Fibroblast of lung (primary cell): Measurements from ENCODE around the gene MAL. TPM values are rescaled to one million over a fixed set of nuclear protein-coding genes. Genes with fewer than 3 reads are reported as not detected.

Source experiments
- DNase-seq, 2 donors: peaks; one replicate each; pipeline versions ENCODE4 v3.0.0 to v3.0.0-alpha.2; 2010; ENCODE audit warnings: low read depth in 2 of 2
- H2AFZ ChIP-seq: 2 replicates; pipeline ENCODE4 v1.5.1; 2012; ENCODE audit warnings: low read length, control low read depth, inconsistent platforms
- H3K27ac ChIP-seq: 2 replicates; pipeline ENCODE4 v1.5.1; 2011; ENCODE audit warnings: low read length, control low read depth; ENCODE audit not compliant: insufficient read depth
- H3K27me3 ChIP-seq: 2 replicates; pipeline ENCODE4 v1.5.1; 2011; ENCODE audit warnings: mild to moderate bottlenecking, low read length; ENCODE audit not compliant: control insufficient read depth, insufficient read depth
- H3K36me3 ChIP-seq: 2 replicates; pipeline ENCODE4 v1.5.1; 2011; ENCODE audit warnings: low read length; ENCODE audit not compliant: control insufficient read depth, insufficient read depth
- H3K4me1 ChIP-seq: 2 replicates; pipeline ENCODE4 v1.5.1; 2011; ENCODE audit warnings: low read length; ENCODE audit not compliant: control insufficient read depth, insufficient read depth; ENCODE audit errors: extremely low read depth
- H3K4me2 ChIP-seq: 2 replicates; pipeline ENCODE4 v1.5.1; 2011; ENCODE audit warnings: low read length, control low read depth; ENCODE audit not compliant: insufficient read depth; ENCODE audit errors: extremely low read depth
- H3K4me3 ChIP-seq, 4 experiments: fragments of 200-600 bp in 1 of 4; sonication (generic) in 1 of 4; replicated peaks in 1 of 4; 2 replicates each; pipeline ENCODE4 v1.5.1; 2011 to 2016; ENCODE audit warnings: low read length in 4 of 4, low read depth in 3 of 4, mild to moderate bottlenecking in 3 of 4, control low read depth in 2 of 4, inconsistent platforms in 1 of 4, mixed read lengths in 1 of 4; ENCODE audit not compliant: insufficient read depth in 1 of 4; ENCODE audit errors: control extremely low read depth in 1 of 4
- H3K79me2 ChIP-seq: 2 replicates; pipeline ENCODE4 v1.5.1; 2012; ENCODE audit warnings: mild to moderate bottlenecking, low read length, inconsistent platforms; ENCODE audit not compliant: control insufficient read depth, insufficient read depth
- H3K9ac ChIP-seq: 2 replicates; pipeline ENCODE4 v1.5.1; 2011; ENCODE audit warnings: mild to moderate bottlenecking, low read length, control low read depth; ENCODE audit not compliant: insufficient read depth
- H3K9me3 ChIP-seq: 2 replicates; pipeline ENCODE4 v1.5.1; 2012; ENCODE audit warnings: low read depth, low read length; ENCODE audit not compliant: control insufficient read depth, insufficient read depth
- H4K20me1 ChIP-seq: 2 replicates; pipeline ENCODE4 v1.5.1; 2011; ENCODE audit warnings: low read length; ENCODE audit not compliant: control insufficient read depth, insufficient read depth; ENCODE audit errors: extremely low read depth
- EZH2 ChIP-seq: IDR thresholded peaks from 2 replicates; pipeline ENCODE4 v1.5.1; 2012; ENCODE audit warnings: low read length, control low read depth, mild to moderate bottlenecking; ENCODE audit errors: missing control alignments
- polyA plus RNA-seq, 2 donors: library from polyadenylated mRNA; depleted of rRNA in 1 of 2; stranded (reverse) in 1 of 2; unstranded in 1 of 2; fragments of >200 nt; gene quantifications; 2 replicates each; pipeline ENCODE4 v1.2.1, GENCODE V29; 2011 to 2012; ENCODE audit warnings: missing spikeins in 1 of 2
- total RNA-seq: library from RNA; depleted of rRNA; stranded (reverse); fragments of >200 nt; gene quantifications from 2 replicates; pipeline ENCODE4 v1.2.1, GENCODE V29; 2014
- TF ChIP-seq, protein P1 (sequence below), 2 donors: IDR thresholded peaks in 1 of 2; conservative IDR thresholded peaks in 1 of 2; 1 replicate in 1 of 2; 2 replicates in 1 of 2; pipeline ENCODE4 v1.5.1; 2011 to 2012; ENCODE audit warnings: low read length in 2 of 2, control low read depth in 1 of 2, inconsistent platforms in 1 of 2, low read depth in 1 of 2, mild to moderate bottlenecking in 1 of 2

MAL gene
- total and polyA plus RNA-seq, 2 donors (not counting 1 experiment from before 2014, with no cell fraction given): not detected

DNA sequence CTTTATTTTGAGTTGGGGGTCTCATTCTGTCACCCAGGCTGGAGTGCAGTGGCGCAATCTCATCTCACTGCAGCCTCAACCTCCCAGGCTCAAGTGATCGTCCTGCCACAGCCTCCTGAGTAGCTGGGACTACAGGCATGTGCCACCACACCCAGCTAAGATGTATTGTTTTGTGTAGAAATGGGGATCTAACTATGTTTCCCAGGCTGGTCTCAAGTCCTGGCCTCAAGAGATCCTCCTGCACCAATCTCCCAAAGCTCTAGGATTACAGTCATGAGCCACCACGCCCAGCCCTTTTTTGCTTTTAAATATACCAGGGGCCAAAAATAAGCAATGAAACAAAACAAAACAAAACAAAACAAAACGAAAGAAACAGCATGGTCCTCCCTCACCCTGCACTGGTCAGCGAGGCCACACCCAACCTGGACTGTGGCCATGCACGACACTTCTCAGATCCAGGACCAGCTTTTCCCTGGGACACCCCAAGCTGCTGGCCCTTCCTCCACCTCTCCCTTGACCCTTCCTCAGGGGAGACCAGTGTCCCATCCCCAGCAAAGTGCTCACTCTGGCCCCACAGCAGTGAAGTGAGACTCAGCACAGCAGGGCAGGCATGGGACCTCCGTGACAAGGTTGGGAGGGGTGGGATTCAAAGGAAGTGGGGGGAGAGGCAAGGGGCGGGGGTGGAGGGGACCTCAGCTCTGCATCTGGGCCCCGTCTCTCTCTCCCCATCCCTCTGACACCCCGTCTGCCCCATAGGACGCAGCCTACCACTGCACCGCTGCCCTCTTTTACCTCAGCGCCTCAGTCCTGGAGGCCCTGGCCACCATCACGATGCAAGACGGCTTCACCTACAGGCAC lies 23.5 kb downstream of the MAL start:
- Histone ChIP-seq H3K4me3 (no peak overlapping the region), H3K9ac (no peak overlapping the region), H4K20me1 (no peaks in the 10 kb centered on the region), H3K9me3 (no peaks in the 10 kb centered on the region), H3K79me2 (no peaks in the 10 kb centered on the region), H3K4me2 (no peak overlapping the region), H3K4me1 (no peaks in the 10 kb centered on the region), H3K27ac (no peak overlapping the region), H3K36me3 (no peaks in the 10 kb centered on the region), H2AFZ (no peak overlapping the region), H3K27me3 (no peaks in the 10 kb centered on the region)
- no peak for TF ChIP-seq EZH2
- TF ChIP-seq, protein P1, sequence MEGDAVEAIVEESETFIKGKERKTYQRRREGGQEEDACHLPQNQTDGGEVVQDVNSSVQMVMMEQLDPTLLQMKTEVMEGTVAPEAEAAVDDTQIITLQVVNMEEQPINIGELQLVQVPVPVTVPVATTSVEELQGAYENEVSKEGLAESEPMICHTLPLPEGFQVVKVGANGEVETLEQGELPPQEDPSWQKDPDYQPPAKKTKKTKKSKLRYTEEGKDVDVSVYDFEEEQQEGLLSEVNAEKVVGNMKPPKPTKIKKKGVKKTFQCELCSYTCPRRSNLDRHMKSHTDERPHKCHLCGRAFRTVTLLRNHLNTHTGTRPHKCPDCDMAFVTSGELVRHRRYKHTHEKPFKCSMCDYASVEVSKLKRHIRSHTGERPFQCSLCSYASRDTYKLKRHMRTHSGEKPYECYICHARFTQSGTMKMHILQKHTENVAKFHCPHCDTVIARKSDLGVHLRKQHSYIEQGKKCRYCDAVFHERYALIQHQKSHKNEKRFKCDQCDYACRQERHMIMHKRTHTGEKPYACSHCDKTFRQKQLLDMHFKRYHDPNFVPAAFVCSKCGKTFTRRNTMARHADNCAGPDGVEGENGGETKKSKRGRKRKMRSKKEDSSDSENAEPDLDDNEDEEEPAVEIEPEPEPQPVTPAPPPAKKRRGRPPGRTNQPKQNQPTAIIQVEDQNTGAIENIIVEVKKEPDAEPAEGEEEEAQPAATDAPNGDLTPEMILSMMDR (conservative IDR thresholded peaks at IDR 0.05 in 1 of 2, IDR thresholded peaks at IDR 0.05 in 1 of 2; ENCODE audit: low read depth in 1 of 2, low read length in 2 of 2): no peak
- DNase-seq: no peak

DNA sequence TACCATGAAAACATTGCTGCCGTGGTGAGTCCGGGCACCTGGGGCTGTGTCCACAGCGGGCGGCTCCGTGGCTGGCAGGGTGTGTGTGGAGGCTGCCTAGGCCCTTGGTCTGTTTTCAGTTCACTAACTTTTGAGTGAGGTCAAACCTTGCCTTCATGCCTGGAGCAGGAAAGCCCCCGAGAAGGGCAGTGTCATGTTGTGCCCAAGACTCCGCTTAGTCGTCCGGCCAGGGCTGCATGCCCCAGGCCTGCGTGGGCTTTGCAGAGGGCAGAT lies 24.1 kb downstream of the MAL start:
- Histone ChIP-seq H2AFZ (no peak overlapping the region), H3K9ac (no peak overlapping the region), H3K4me2 (no peak overlapping the region), H4K20me1 (no peaks in the 10 kb centered on the region), H3K9me3 (no peaks in the 10 kb centered on the region), H3K4me1 (no peaks in the 10 kb centered on the region), H3K36me3 (no peaks in the 10 kb centered on the region), H3K27ac (no peak overlapping the region), H3K27me3 (no peaks in the 10 kb centered on the region), H3K4me3 (no peak overlapping the region), H3K79me2 (no peaks in the 10 kb centered on the region)
- TF ChIP-seq, protein P1 (conservative IDR thresholded peaks at IDR 0.05 in 1 of 2, IDR thresholded peaks at IDR 0.05 in 1 of 2; ENCODE audit: low read depth in 1 of 2, low read length in 2 of 2): no peak
- TF ChIP-seq EZH2: no peak
- no peak for DNase-seq

DNA sequence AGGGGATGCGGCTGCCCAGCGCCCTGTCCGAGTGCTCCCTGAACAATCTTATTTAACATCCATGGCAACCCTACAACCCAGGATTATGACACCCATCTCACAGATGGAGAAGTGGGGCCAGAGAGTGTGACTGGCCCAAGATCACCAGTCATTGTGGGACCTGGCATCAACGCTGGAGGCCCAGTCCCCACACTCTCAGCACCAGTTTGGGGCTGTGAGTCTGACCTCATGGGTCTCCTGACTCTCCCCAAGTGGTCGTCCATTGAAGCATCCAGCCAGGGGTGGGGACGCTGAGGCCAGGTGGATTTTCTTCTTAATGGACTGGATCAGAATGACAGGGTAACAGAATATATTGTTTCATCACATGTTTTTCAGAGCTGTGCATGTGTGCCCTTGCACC lies 24.5 kb downstream of the MAL start:
- Histone ChIP-seq H3K9me3 (no peaks in the 10 kb centered on the region), H3K27me3 (no peaks in the 10 kb centered on the region), H3K27ac (no peak overlapping the region), H3K36me3 (no peaks in the 10 kb centered on the region), H3K4me2 (no peak overlapping the region), H3K9ac (no peak overlapping the region), H3K4me3 (no peak overlapping the region), H3K4me1 (no peaks in the 10 kb centered on the region), H2AFZ (no peak overlapping the region), H3K79me2 (no peaks in the 10 kb centered on the region), H4K20me1 (no peaks in the 10 kb centered on the region)
- DNase-seq: no peak
- TF ChIP-seq, protein P1 (conservative IDR thresholded peaks at IDR 0.05 in 1 of 2, IDR thresholded peaks at IDR 0.05 in 1 of 2; ENCODE audit: low read depth in 1 of 2, low read length in 2 of 2): no peak
- no peak for TF ChIP-seq EZH2
